ENCODE measurements around the gene EDA.
A peak's percentile ranks its signal among the peaks of the same experiment; 100 is the strongest.
"Not testable (repeated sequence)": the region's sequence is repeated elsewhere in the genome, so short reads cannot be mapped to it uniquely, and the experiment has no call there.

EDA gene

GRCh38 chrX:69748055-69748454 is 132.1 kb downstream of the EDA start:
- DNase-seq = no peak

GRCh38 chrX:69759921-69760625 is 144.2 kb downstream of the EDA start:
- DNase-seq = no peak

GRCh38 chrX:69761633-69762032 is 145.7 kb downstream of the EDA start:
- DNase-seq = no peak

- no peak for DNase-seq
Measured at GRCh38 chrX:69762340-69762739, 146.4 kb downstream of the EDA start.

GRCh38 chrX:69793260-69793935 is 177.5 kb downstream of the EDA start:
- no peak for DNase-seq

- no peak for DNase-seq
Measured at GRCh38 chrX:69795702-69796101, 179.8 kb downstream of the EDA start.

- DNase-seq = no peak
Measured at GRCh38 chrX:69807400-69807799, 191.5 kb downstream of the EDA start.

GRCh38 chrX:69808375-69808774 is 192.5 kb downstream of the EDA start:
- DNase-seq = no peak

GRCh38 chrX:69813677-69814076 is 197.8 kb downstream of the EDA start:
- peak; percentile 2 for DNase-seq

GRCh38 chrX:69815063-69815462 is 199.2 kb downstream of the EDA start:
- no peak for DNase-seq

GRCh38 chrX:69815519-69815918 is 199.6 kb downstream of the EDA start:
- DNase-seq = no peak

- no peak for DNase-seq
Measured at GRCh38 chrX:69844636-69845035, 228.7 kb downstream of the EDA start.

- DNase-seq = not testable (repeated sequence)
Measured at GRCh38 chrX:69859999-69860398, 244.1 kb downstream of the EDA start.

GRCh38 chrX:69876221-69876620 is 260.3 kb downstream of the EDA start:
- no peak for DNase-seq

GRCh38 chrX:69884210-69884609 is 268.3 kb downstream of the EDA start:
- no peak for DNase-seq

GRCh38 chrX:69896046-69896445 is 280.1 kb downstream of the EDA start:
- no peak for DNase-seq

- DNase-seq = no peak
Measured at GRCh38 chrX:69900491-69900890, 284.6 kb downstream of the EDA start.

GRCh38 chrX:69906447-69906846 is 290.5 kb downstream of the EDA start:
- DNase-seq = no peak

- DNase-seq = no peak
Measured at GRCh38 chrX:69914781-69915180, 298.9 kb downstream of the EDA start.

GRCh38 chrX:69919749-69920148 is 303.8 kb downstream of the EDA start:
- DNase-seq = no peak

- no peak for DNase-seq
Measured at GRCh38 chrX:69932323-69932722, 316.4 kb downstream of the EDA start.

- no peak for DNase-seq
Measured at GRCh38 chrX:69948276-69948797, 332.4 kb downstream of the EDA start.

GRCh38 chrX:69951753-69952152 is 335.8 kb downstream of the EDA start:
- no peak for DNase-seq

GRCh38 chrX:69959712-69960111 is 343.8 kb downstream of the EDA start:
- DNase-seq = no peak
